ENCODE results near the gene SPNS3. TPM values are rescaled to one million over a fixed set of nuclear protein-coding genes. Genes with fewer than 3 reads are reported as not detected.

SPNS3 gene
- total and polyA plus RNA-seq, 10 of the 15 experiments (the other 5 are each of a cell fraction or from before 2014, with no cell fraction given) = 0.16 to 2.6 (median 0.97) TPM

DNA sequence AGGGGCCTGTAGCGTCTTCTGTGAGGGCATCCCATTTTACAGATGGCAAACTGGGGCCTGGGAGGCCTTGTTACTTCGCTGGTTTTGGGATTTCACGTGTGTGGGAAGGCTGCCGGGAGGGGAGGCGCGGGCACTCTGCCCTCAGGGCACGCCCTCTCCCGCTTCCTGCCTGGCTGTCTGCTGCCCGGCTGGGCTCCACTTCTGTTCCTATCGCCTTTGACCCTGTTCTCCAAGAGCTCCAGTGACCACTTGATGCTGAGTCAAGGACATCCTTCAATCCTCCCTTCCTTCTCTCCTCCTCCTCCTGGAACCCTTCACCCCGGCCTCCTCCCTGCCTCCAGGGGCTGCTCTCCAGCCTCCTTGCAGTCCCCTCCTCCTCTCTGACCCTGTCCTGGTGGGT lies 16.0 kb downstream of the SPNS3 start:
- WGBS (ENCODE audit: insufficient coverage, insufficient replicate concordance, low lambda C conversion rate, missing lambda C conversion rate) = 36% methylated on average over 11 of the region's 11 CpGs

DNA sequence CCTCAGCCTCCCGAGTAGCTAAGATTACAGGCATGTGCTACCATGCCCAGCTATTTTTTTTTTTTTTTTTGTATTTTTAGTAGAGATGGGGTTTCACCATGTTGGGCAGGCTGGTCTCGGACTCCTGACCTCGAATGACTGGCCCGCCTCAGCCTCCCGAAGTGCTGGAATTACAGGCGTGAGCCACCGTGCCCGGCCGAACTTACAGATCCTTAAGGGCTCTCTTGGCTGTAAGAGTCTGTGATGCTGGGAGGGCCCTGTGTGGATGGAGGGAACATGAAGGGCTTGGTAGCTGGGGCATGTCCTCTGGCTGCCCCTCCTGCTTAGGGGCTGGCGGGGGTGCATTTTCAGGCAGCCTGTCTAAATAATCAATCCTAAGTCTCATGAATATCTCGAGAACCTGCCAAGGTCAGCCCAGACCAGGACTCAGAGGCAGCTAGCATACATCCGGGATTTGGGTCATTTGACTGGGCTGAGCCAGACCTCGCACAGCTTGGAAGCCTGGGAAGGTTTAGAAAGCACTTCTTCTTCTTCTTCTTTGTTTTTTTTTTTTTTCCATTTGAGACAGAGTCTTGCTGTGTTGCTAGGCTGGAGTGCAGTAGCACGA lies 17.1 kb downstream of the SPNS3 start:
- Histone ChIP-seq H3K27me3 (replicated peaks in 1 of 2; ENCODE audit: control insufficient read depth in 2 of 2, insufficient read depth in 2 of 2, low read length in 1 of 2) (peaks cover 0 to 2% of the 10 kb centered on the region in 2 experiments; a peak in 2 of 4 replicates), H3K36me3 (ENCODE audit: control insufficient read depth in 2 of 2, insufficient read depth in 2 of 2, low read length in 1 of 2) (no peaks in the 10 kb centered on the region), H3K9me3 (replicated peaks; ENCODE audit: control insufficient read depth, insufficient read depth, low read length) (no peaks in the 10 kb centered on the region), H3K4me3 (no peak overlapping the region), H3K4me2 (ENCODE audit: control insufficient read depth, insufficient read depth) (no peak overlapping the region), H4K20me1 (ENCODE audit: control insufficient read depth, insufficient read depth) (no peaks in the 10 kb centered on the region), H2AFZ (ENCODE audit: control insufficient read depth, low read depth, low read length) (no peak overlapping the region), H3K9ac (ENCODE audit: control insufficient read depth, insufficient read depth, low read length) (no peak overlapping the region), H3K4me1 (ENCODE audit: control insufficient read depth, insufficient read depth, low read length) (no peaks in the 10 kb centered on the region), H3K79me2 (ENCODE audit: control insufficient read depth, insufficient read depth, low read length) (no peaks in the 10 kb centered on the region), H3K27ac (ENCODE audit: control insufficient read depth, insufficient read depth) (no peak overlapping the region)
- RAD21 ChIA-PET (ENCODE audit: unreplicated experiment) = no interaction called here
- intact Hi-C loops (cut with micrococcal nuclease; ENCODE audit: unreplicated experiment) (no loop called here), in situ Hi-C loops (cut with MboI) (no loop called here)
- 58% methylated on average over 14 of the region's 14 CpGs for WGBS (ENCODE audit: insufficient coverage, insufficient replicate concordance, low lambda C conversion rate, missing lambda C conversion rate)
- DNase-seq (ENCODE audit: low read depth, low spot score) (no peak), ATAC-seq (no peak), FAIRE-seq (no peak)
- CTCF ChIA-PET = interaction anchor here (1.1 to 2.2 kb wide), 3 partner anchors 30 to 235 kb away, joined by 3 to 7 read pairs (median 4); no protein-coding TSS in a partner anchor
- POLR2A ChIA-PET = no interaction called here
- SMC1A ChIA-PET (ENCODE audit: uncharacterized antibody, unreplicated experiment) = interaction anchor here (1.0 to 1.3 kb wide), 2 partner anchors 27 to 251 kb away, joined by 3 read pairs; no protein-coding TSS in a partner anchor
- BruUV-seq (replicated peaks) = no TSS peak
- TF ChIP-seq FOXM1 (IDR thresholded peaks at IDR 0.05; ENCODE audit: low read depth, low read length) = no peak
- no peak for TF ChIP-seq TARDBP (IDR thresholded peaks at IDR 0.05; ENCODE audit: borderline replicate concordance)
- no peak for TF ChIP-seq NR2C1 (IDR thresholded peaks at IDR 0.05)

More for the DNA sequence above, 16.0 kb downstream of the SPNS3 start:
- Histone ChIP-seq H3K4me3 (no peak overlapping the region), H4K20me1 (ENCODE audit: control insufficient read depth, insufficient read depth) (no peaks in the 10 kb centered on the region), H2AFZ (ENCODE audit: control insufficient read depth, low read depth, low read length) (no peak overlapping the region), H3K9me3 (replicated peaks; ENCODE audit: control insufficient read depth, insufficient read depth, low read length) (no peaks in the 10 kb centered on the region), H3K79me2 (ENCODE audit: control insufficient read depth, insufficient read depth, low read length) (no peaks in the 10 kb centered on the region), H3K4me1 (ENCODE audit: control insufficient read depth, insufficient read depth, low read length) (no peaks in the 10 kb centered on the region), H3K4me2 (ENCODE audit: control insufficient read depth, insufficient read depth) (no peak overlapping the region), H3K27ac (ENCODE audit: control insufficient read depth, insufficient read depth) (no peak overlapping the region), H3K9ac (ENCODE audit: control insufficient read depth, insufficient read depth, low read length) (no peak overlapping the region), H3K27me3 (replicated peaks in 1 of 2; ENCODE audit: control insufficient read depth in 2 of 2, insufficient read depth in 2 of 2, low read length in 1 of 2) (no peaks in the 10 kb centered on the region; a peak in 2 of 4 replicates), H3K36me3 (ENCODE audit: control insufficient read depth in 2 of 2, insufficient read depth in 2 of 2, low read length in 1 of 2) (no peaks in the 10 kb centered on the region)
- ChIA-PET RAD21 (ENCODE audit: unreplicated experiment) (no interaction called here), SMC1A (ENCODE audit: uncharacterized antibody, unreplicated experiment) (no interaction called here), POLR2A (no interaction called here), CTCF (no interaction called here)
- no TSS peak for BruUV-seq (replicated peaks)
- DNase-seq (ENCODE audit: low read depth, low spot score) = no peak
- FAIRE-seq = no peak
- in situ Hi-C loops (cut with MboI) = no loop called here
- ATAC-seq = no peak
- intact Hi-C loops (cut with micrococcal nuclease; ENCODE audit: unreplicated experiment) = no loop called here
- TF ChIP-seq SMARCA5 (IDR thresholded peaks at IDR 0.05) = no peak
- no peak for TF ChIP-seq ZZZ3 (IDR thresholded peaks at IDR 0.05; ENCODE audit: control insufficient read depth, insufficient read length, low read depth)
- TF ChIP-seq, protein P1, sequence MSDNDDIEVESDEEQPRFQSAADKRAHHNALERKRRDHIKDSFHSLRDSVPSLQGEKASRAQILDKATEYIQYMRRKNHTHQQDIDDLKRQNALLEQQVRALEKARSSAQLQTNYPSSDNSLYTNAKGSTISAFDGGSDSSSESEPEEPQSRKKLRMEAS (IDR thresholded peaks at IDR 0.05; ENCODE audit: low read depth, low read length) = no peak
- TF ChIP-seq SRF (IDR thresholded peaks at IDR 0.05; ENCODE audit: low read depth in 2 of 2, low read length in 2 of 2) = no peak
- no peak for TF ChIP-seq ZNF274 (IDR thresholded peaks at IDR 0.05; ENCODE audit: insufficient read depth, insufficient read length)
- no peak for TF ChIP-seq RBBP5 (conservative IDR thresholded peaks at IDR 0.05)
